Mesothelial cell of epicardium (in vitro differentiated cells): ENCODE results near the gene MPV17L. TPM values are rescaled to one million over a fixed set of nuclear protein-coding genes. Genes with fewer than 3 reads are reported as not detected.
"Not testable (repeated sequence)": the region's sequence is repeated elsewhere in the genome, so short reads cannot be mapped to it uniquely, and the experiment has no call there.

Experiments
- DNase-seq, 2 experiments: peaks; one replicate each; pipeline ENCODE4 v3.0.0; 2021; ENCODE audit warnings: low spot score in 2 of 2; ENCODE audit not compliant: unreplicated experiment in 2 of 2
- H3K27ac Mint-ChIP-seq: 2 replicates; pipeline ENCODE4 v1.8.0; 2021; ENCODE audit warnings: mixed read lengths
- H3K27me3 Mint-ChIP-seq: 2 replicates; pipeline ENCODE4 v1.8.0; 2021; ENCODE audit warnings: low read depth, mixed read lengths
- H3K36me3 Mint-ChIP-seq: 2 replicates; pipeline ENCODE4 v1.8.0; 2021; ENCODE audit warnings: mixed read lengths
- H3K4me1 Mint-ChIP-seq: 2 replicates; pipeline ENCODE4 v1.8.0; 2021; ENCODE audit warnings: mixed read lengths
- H3K4me3 Mint-ChIP-seq: 2 replicates; pipeline ENCODE4 v1.8.0; 2021; ENCODE audit warnings: mild to moderate bottlenecking, moderate library complexity, mixed read lengths
- H3K9me3 Mint-ChIP-seq: 2 replicates; pipeline ENCODE4 v1.8.0; 2021; ENCODE audit warnings: mixed read lengths
- total RNA-seq: library from RNA; stranded (reverse); gene quantifications from 3 replicates; pipeline ENCODE4 v1.2.1, GENCODE V29; 2021
- TF ChIP-seq, protein P1 (sequence below): fragments of 200-600 bp; sonication (generic); IDR thresholded peaks from one replicate; pipeline ENCODE4 v1.5.0; 2021; ENCODE audit warnings: antibody characterized with exemption; ENCODE audit not compliant: unreplicated experiment

MPV17L gene
- total RNA-seq, 1 donor from 2014 or later = 3.5 TPM

DNA sequence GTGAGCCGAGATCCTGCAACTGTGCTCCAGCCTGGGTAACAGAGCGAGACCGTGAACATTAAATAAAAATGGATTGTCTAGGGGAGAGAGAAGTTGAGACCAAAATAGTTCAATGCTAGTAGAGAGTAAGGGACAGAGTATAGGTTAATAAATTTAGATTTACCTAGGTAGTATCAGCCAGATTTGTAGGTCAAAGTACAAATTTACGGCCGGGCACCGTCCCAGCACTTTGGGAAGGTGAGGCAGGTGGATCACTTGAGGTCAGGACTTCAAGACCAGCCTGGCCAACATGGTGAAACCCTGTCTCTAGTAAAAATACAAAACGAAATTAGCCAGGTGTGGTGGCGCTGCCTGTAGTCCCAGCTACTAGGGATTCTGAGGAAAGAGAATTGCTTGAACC is 26.7 kb downstream of the MPV17L start:
- no peaks in the 10 kb centered on the region for H3K36me3 Mint-ChIP-seq
- no peaks in the 10 kb centered on the region for H3K4me1 Mint-ChIP-seq
- no peaks in the 10 kb centered on the region for H3K9me3 Mint-ChIP-seq
- TF ChIP-seq, protein P1, sequence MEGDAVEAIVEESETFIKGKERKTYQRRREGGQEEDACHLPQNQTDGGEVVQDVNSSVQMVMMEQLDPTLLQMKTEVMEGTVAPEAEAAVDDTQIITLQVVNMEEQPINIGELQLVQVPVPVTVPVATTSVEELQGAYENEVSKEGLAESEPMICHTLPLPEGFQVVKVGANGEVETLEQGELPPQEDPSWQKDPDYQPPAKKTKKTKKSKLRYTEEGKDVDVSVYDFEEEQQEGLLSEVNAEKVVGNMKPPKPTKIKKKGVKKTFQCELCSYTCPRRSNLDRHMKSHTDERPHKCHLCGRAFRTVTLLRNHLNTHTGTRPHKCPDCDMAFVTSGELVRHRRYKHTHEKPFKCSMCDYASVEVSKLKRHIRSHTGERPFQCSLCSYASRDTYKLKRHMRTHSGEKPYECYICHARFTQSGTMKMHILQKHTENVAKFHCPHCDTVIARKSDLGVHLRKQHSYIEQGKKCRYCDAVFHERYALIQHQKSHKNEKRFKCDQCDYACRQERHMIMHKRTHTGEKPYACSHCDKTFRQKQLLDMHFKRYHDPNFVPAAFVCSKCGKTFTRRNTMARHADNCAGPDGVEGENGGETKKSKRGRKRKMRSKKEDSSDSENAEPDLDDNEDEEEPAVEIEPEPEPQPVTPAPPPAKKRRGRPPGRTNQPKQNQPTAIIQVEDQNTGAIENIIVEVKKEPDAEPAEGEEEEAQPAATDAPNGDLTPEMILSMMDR = no peak
- H3K27me3 Mint-ChIP-seq = peaks cover 26% of the 10 kb centered on the region
- H3K27ac Mint-ChIP-seq = no peak overlapping the region
- H3K4me3 Mint-ChIP-seq = no peak overlapping the region
- no peak for DNase-seq

DNA sequence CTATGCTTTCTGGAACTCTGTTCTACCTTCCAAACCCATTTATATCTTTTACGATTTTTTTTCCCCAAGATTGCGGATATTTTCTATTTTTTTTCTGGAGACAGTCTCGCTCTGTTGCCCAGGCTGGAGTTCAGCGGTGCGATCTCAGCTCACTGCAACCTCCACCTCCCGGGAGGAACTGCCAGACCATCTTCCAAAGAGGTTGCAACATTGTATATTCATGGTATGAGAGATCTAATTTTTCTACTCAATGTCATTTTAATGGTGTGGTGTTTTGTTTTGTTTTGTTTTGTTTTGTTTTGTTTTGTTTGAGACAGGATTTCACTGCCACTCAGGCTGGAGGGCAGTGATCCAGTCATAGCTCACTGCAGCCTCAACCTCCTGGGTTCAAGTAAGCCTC is 30.3 kb downstream of the MPV17L start:
- Mint-ChIP-seq H3K4me3 (no peak overlapping the region), H3K9me3 (no peaks in the 10 kb centered on the region), H3K27ac (no peak overlapping the region), H3K36me3 (no peaks in the 10 kb centered on the region), H3K4me1 (no peaks in the 10 kb centered on the region), H3K27me3 (peaks cover 25% of the 10 kb centered on the region)
- TF ChIP-seq, protein P1 = no peak
- no peak for DNase-seq

GRCh38 chr16:15426796-15427195 is 31.2 kb downstream of the MPV17L start:
- Mint-ChIP-seq H3K27ac (no peak overlapping the region), H3K36me3 (no peaks in the 10 kb centered on the region), H3K4me1 (no peaks in the 10 kb centered on the region), H3K9me3 (no peaks in the 10 kb centered on the region), H3K4me3 (no peak overlapping the region), H3K27me3 (peaks cover 28% of the 10 kb centered on the region)
- DNase-seq = no peak
- TF ChIP-seq, protein P1 = no peak

DNA sequence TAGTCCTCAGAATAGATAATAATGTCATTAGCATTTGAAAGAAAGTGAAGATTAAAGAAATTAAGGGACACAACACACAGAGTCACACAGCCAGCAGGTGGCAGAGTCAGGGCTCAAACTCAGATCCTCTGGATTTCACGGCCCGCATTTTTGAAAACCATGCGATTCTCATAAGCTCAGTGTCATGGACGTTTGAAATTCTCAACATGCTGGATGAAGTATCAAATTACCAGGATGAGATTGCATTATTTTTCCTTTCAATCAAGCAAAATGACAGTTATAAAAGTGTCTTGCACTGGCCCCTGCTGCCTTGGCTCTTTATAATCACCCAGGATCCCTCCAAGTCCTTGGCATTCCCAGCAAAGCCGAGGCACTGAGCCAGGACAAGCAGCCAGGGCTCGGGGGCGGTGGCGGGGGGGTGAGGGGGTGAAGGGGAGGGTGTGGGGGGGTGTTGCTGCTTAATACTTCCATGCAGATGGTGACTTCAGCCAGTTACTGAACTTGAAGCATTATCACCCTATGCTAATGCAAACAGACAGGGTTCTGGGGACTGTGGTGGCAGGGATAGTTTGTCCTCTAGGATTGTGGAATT is 32.2 kb downstream of the MPV17L start:
- Mint-ChIP-seq H3K27me3 (peaks cover 29% of the 10 kb centered on the region), H3K36me3 (no peaks in the 10 kb centered on the region), H3K4me3 (no peak overlapping the region), H3K9me3 (no peaks in the 10 kb centered on the region), H3K4me1 (no peaks in the 10 kb centered on the region), H3K27ac (no peak overlapping the region)
- no peak for DNase-seq
- TF ChIP-seq, protein P1 = no peak

- H3K4me3 Mint-ChIP-seq, H3K36me3 Mint-ChIP-seq, DNase-seq, H3K9me3 Mint-ChIP-seq, H3K4me1 Mint-ChIP-seq, H3K27ac Mint-ChIP-seq: not testable (repeated sequence)
- H3K27me3 Mint-ChIP-seq = peaks cover 48% of the 10 kb centered on the region
These were observed 35.3 kb downstream of the MPV17L start for GRCh38 chr16:15430884-15431283.

DNA sequence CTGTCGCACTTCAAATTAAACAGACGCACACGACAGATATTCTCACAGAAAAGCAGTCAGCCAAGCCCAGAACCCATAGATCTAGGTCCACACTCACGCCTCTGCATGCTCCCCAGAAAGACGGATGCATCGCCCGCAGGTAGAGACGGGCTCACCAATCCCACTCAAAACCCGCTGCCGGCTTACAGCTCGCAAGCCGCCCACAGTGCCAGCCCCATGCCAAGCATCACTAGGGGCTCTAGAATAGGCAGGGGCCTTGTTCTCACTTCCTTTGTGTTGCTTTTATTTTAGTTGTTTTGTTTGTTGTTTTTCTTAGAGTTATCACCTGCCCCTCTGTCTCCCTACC is 38.5 kb downstream of the MPV17L start:
- no peak for DNase-seq
- peaks cover 1% of the 10 kb centered on the region for H3K4me1 Mint-ChIP-seq
- H3K27ac Mint-ChIP-seq = no peak overlapping the region
- peaks cover 58% of the 10 kb centered on the region for H3K27me3 Mint-ChIP-seq
- no peaks in the 10 kb centered on the region for H3K9me3 Mint-ChIP-seq
- peak overlapping the region; percentile 74 for H3K4me3 Mint-ChIP-seq
- TF ChIP-seq, protein P1 = no peak
- no peaks in the 10 kb centered on the region for H3K36me3 Mint-ChIP-seq
